H4 (cell line): ENCODE data around the gene ZDHHC7. TPM values are rescaled to one million over a fixed set of nuclear protein-coding genes. Genes with fewer than 3 reads are reported as not detected.
"Not testable (repeated sequence)": the region's sequence is repeated elsewhere in the genome, so short reads cannot be mapped to it uniquely, and the experiment has no call there.

ENCODE experiments used
- DNase-seq: peaks from one replicate; pipeline ENCODE4 v3.0.0-alpha.2; 2015; ENCODE audit warnings: low spot score
- total RNA-seq: library from RNA; depleted of rRNA; stranded (reverse); fragments of >200 nt; shearing (Covaris generic); gene quantifications from 2 replicates; pipeline ENCODE4 v1.2.3, GENCODE V29; 2014; rRNA removed

ZDHHC7 gene, protein sequence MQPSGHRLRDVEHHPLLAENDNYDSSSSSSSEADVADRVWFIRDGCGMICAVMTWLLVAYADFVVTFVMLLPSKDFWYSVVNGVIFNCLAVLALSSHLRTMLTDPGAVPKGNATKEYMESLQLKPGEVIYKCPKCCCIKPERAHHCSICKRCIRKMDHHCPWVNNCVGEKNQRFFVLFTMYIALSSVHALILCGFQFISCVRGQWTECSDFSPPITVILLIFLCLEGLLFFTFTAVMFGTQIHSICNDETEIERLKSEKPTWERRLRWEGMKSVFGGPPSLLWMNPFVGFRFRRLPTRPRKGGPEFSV
- 55.0 and 77.6 TPM in 2 replicates for total RNA-seq

GRCh38 chr16:85010931-85011845 lies at the start of gene ZDHHC7:
Gene ZDHHC7, minus strand, starts transcription at chr16:85011535. Its CDS starts 20,917 bp downstream, at chr16:84990618.
- DNase-seq: peak; percentile 80

DNA sequence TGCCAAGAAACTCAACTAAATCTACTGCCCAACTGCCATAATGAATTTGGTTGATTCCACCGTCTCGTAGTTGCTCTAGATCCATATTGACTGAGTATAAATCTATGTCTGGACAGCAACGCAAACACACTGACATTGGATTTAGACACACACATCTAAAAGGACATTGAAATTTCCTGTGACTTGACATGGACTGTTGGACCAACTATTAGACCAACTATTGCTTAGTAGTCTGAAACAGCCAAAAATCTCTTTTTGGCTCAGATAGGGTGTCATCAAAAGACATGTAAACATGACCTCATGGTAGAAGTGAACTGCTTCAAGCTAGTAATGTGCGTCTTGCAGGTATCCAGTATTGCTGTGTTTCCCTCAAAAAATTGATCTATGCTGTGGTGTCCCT lies 47.6 kb upstream of the ZDHHC7 start:
- no peak for DNase-seq

DNA sequence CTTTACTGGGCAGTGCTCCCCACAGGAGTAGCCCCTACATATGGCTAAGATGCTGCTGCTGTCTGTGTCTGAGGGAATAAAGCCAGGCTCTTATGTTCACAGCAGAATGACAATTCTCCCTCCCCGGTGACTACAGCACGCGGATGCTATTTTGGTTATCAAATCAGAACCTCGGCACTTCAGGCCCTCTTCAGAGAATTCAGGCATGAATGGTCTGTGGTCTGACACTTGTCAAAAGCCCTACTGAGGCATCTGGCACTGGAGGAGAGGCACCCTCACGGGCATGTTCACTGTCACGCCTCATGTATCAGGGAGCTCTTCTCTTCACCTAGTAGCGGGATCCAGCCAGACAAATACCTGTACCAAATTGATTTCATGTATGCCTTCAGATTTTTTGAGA lies 46.6 kb upstream of the ZDHHC7 start:
- no peak for DNase-seq

DNA sequence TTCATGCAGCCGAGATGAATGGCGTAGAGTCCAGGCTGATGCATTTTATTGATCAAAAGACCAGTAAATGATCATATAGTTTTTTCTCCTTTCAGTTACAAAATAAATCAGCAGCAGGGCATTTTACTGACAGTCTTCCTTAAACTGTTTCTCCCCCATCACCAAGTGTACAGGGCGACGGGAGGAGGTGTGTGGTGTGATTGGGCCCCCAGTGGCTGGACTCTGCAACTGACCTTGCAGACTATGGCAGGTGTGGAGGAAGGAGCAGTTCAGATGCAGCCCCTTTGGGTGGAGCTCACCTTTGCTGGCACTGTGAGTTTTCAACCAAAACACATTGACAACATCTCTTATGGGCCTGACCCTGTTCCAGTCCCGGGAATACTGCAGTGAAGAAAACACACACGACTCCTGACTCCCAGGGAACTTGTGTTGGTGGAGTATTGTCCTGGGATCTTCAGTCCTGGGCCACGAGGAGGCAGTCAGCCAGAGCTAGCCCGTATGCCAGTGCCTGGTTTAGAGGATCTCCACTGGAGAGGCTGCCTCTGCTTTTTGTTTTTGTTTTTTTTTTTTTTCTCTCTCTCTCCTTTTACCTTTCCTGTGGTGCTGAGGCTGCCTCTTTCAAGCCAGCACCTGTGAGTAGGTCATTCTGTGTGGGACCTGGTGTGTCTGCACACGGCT lies 46.0 kb upstream of the ZDHHC7 start:
- DNase-seq: no peak

- no peak for DNase-seq
These were observed 44.9 kb upstream of the ZDHHC7 start for GRCh38 chr16:85056211-85056748.

- DNase-seq: peak; percentile 81
These were observed 44.3 kb upstream of the ZDHHC7 start for GRCh38 chr16:85055493-85056210.

DNA sequence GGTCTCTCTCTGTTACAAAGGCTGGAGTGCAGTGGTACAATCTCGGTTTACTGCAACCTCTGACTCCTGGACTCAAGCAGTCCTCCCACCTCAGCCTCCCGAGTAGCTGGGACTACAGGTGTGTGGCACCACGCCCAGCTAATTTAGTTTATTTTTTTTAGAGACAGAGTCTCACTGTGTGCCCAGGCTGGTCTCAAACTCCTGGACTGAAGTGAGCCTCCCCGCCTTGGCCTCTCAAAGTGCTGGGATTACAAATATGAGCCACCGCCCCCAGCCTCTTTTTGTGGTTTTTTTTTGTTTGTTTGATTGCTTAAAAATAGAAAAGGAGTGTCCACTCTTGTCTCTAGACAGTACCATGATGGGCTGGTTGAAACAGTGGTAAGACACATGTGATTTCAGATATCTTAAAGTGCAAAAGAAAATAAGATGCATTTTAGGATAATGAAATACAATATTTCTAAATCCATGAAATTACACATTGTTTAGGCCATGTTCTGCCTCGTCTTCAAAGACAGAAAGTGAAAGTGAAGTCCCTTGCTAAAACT lies 43.7 kb upstream of the ZDHHC7 start:
- no peak for DNase-seq

- not testable (repeated sequence) for DNase-seq
These were observed 43.0 kb upstream of the ZDHHC7 start for GRCh38 chr16:85054321-85054720.

- DNase-seq: no peak
These were observed 41.2 kb upstream of the ZDHHC7 start for GRCh38 chr16:85052536-85052935.

GRCh38 chr16:85051683-85052082 lies 40.3 kb upstream of the ZDHHC7 start:
- DNase-seq: no peak

- no peak for DNase-seq
These were observed 39.8 kb upstream of the ZDHHC7 start for GRCh38 chr16:85051067-85051581.

DNA sequence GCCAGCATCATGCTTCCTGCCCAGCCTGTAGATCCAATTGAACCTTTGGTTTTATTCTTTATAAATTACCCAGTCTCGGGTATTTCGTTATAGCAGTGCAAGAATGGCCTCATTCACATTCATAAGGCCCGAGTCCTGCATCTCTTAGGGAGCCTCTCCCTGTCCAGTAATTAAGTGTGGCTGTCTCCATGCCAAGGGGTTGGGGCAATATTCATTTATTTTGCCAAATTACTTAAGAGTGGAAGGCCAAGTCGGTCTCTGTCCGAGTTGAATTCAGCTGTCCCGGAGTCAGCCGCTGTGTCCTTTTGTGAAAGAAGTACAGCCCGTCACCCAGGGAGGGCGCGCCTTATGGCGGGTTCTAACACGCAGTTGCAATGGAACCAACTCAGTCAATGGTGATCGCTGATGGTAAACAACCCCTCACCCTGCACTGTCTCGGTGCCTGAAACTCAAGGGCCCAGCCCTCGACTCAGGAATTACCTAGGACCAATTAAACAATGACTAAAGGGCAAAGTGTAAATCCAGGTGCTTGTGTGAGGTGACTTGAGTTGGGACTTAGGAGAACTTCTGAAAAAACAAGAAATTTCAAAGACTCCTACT lies 38.5 kb upstream of the ZDHHC7 start:
- DNase-seq: no peak

- no peak for DNase-seq
These were observed 37.7 kb upstream of the ZDHHC7 start for GRCh38 chr16:85048921-85049562.

- DNase-seq: no peak
These were observed 36.6 kb upstream of the ZDHHC7 start for GRCh38 chr16:85047867-85048455.

- no peak for DNase-seq
These were observed 35.9 kb upstream of the ZDHHC7 start for GRCh38 chr16:85046931-85047866.

- DNase-seq: no peak
These were observed 35.2 kb upstream of the ZDHHC7 start for GRCh38 chr16:85046472-85046916.

DNA sequence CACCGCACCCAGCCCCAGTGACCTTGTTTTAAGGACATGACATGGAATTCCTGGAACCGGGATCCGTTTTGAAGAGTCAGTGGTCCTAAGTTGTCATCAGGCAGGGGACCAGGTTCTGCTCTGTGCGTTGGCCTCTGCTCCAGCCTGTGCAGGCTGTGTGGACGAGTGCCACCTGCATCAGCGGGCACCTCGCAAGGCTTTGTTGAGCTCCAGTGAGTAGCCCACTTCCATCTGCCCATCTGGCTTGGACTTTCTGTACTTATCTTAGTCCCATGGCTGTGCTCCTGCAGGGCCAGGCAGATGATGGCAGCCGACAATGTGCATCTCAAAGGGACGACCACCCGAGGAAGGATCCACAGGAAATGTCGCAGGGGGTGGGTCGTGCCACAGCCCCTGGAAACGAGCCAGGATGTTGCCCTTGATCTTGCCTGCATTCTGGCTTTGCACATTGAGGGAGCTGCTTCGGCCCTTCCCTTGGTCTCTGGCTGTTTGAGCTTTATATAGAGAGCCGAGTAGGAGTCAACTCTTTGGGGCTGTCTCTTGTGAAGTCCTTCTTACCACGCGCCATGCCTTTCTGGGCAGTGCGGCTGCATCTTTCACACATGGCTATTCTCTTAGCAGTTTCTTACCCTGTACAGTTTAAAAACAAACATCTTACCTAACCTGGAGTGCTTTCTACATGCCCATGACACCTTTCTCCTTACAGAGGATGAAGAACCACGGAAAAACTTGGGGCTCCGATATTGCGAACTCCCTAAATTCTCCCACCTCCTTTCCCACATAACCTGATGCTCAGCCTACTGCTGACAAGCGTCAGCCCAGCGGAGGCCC lies 34.5 kb upstream of the ZDHHC7 start:
- DNase-seq: no peak
